Thymus (tissue), 2 donors: ENCODE data around the gene NCAN. TPM values are rescaled to one million over a fixed set of nuclear protein-coding genes. Genes with fewer than 3 reads are reported as not detected.

Source experiments
- polyA plus RNA-seq: library from polyadenylated mRNA; stranded (reverse); fragments of 200-250 nt; gene quantifications from one replicate; pipeline ENCODE4 v1.2.3, GENCODE V29; 2013
- total RNA-seq: library from RNA; stranded (reverse); fragments of 120-200 nt; gene quantifications from one replicate; pipeline ENCODE4 v1.2.4, GENCODE V29; 2013
- donor health status: healthy.

The NCAN gene
- total and polyA plus RNA-seq, 2 donors: 0.14 to 0.27 TPM

Other genes starting within 250 kb of the NCAN start
- gene SUGP2, start 178.4 kb upstream of the NCAN start, total RNA-seq: 45.3 TPM
- 129 TPM for gene SUGP2, start 178.4 kb upstream of the NCAN start, polyA plus RNA-seq
- gene ARMC6, start 178.4 kb upstream of the NCAN start, total RNA-seq: 36.6 TPM
- gene ARMC6, start 178.4 kb upstream of the NCAN start, polyA plus RNA-seq: 32.6 TPM
- 5.8 TPM for gene SLC25A42, start 148.0 kb upstream of the NCAN start, total RNA-seq
- 10.9 TPM for gene SLC25A42, start 148.0 kb upstream of the NCAN start, polyA plus RNA-seq
- 13.6 TPM for gene TMEM161A, start 73.5 kb upstream of the NCAN start, total RNA-seq
- gene TMEM161A, start 73.5 kb upstream of the NCAN start, polyA plus RNA-seq: 33.0 TPM
- gene MEF2B, start 41.7 kb upstream of the NCAN start, total RNA-seq: 0.42 TPM
- 2.1 TPM for gene MEF2B, start 41.7 kb upstream of the NCAN start, polyA plus RNA-seq
- gene BORCS8, start 19.8 kb upstream of the NCAN start, total RNA-seq: 12.5 TPM
- 23.8 TPM for gene BORCS8, start 19.8 kb upstream of the NCAN start, polyA plus RNA-seq
- 144 TPM for gene RFXANK, start 19.7 kb upstream of the NCAN start, total RNA-seq
- gene RFXANK, start 19.7 kb upstream of the NCAN start, polyA plus RNA-seq: 136 TPM
- gene NR2C2AP, start 8.5 kb upstream of the NCAN start, total RNA-seq: 17.7 TPM
- gene NR2C2AP, start 8.5 kb upstream of the NCAN start, polyA plus RNA-seq: 20.1 TPM
- 0.09 TPM for gene TM6SF2, start 61.3 kb downstream of the NCAN start, total RNA-seq
- gene TM6SF2, start 61.3 kb downstream of the NCAN start, polyA plus RNA-seq: 0.07 TPM
- gene SUGP1, start 108.6 kb downstream of the NCAN start, total RNA-seq: 31.8 TPM
- gene SUGP1, start 108.6 kb downstream of the NCAN start, polyA plus RNA-seq: 62.7 TPM
- 16.9 TPM for gene MAU2, start 108.9 kb downstream of the NCAN start, total RNA-seq
- 29.8 TPM for gene MAU2, start 108.9 kb downstream of the NCAN start, polyA plus RNA-seq
- 24.9 TPM for gene GATAD2A, start 193.7 kb downstream of the NCAN start, total RNA-seq
- 20.9 TPM for gene GATAD2A, start 193.7 kb downstream of the NCAN start, polyA plus RNA-seq